Bronchial epithelial cell (primary cell): ENCODE measurements around the gene LZTR1. TPM values are rescaled to one million over a fixed set of nuclear protein-coding genes. Genes with fewer than 3 reads are reported as not detected.
A peak's percentile ranks its signal among the peaks of the same experiment; 100 is the strongest.

ENCODE experiments used
- DNase-seq: peaks from one replicate; pipeline ENCODE4 v3.0.0-alpha.2; 2010; ENCODE audit warnings: low read depth
- FAIRE-seq: peaks from 2 replicates; lab custom pipeline; 2011; peaks lifted over from hg19 to GRCh38; lab: Jason Lieb, UNC
- H3K27me3 ChIP-seq: 2 replicates; pipeline ENCODE4 v1.5.1; 2011; ENCODE audit warnings: low read length; ENCODE audit not compliant: control insufficient read depth, insufficient read depth
- H3K36me3 ChIP-seq: 2 replicates; pipeline ENCODE4 v1.5.1; 2011; ENCODE audit warnings: low read length; ENCODE audit not compliant: control insufficient read depth, insufficient read depth
- H3K4me3 ChIP-seq: 2 replicates; pipeline ENCODE4 v1.5.1; 2011; ENCODE audit warnings: mild to moderate bottlenecking, low read depth, low read length, control low read depth
- CTCF ChIP-seq: IDR thresholded peaks from 2 replicates; pipeline ENCODE4 v1.5.1; 2011; ENCODE audit warnings: mild to moderate bottlenecking, moderate library complexity, low read length, control low read depth, inconsistent platforms; ENCODE audit not compliant: insufficient read depth, severe bottlenecking
- total RNA-seq: library from RNA; depleted of rRNA; stranded (reverse); fragments of >200 nt; gene quantifications from 2 replicates; pipeline ENCODE4 v1.2.1, GENCODE V29; 2014

LZTR1 gene
- total RNA-seq, 1 donor from 2014 or later: 14.7 TPM

GRCh38 chr22:20975541-20976290 lies 6.4 kb upstream of the LZTR1 start:
- no peaks in the 10 kb centered on the region for H3K36me3 ChIP-seq
- no peaks in the 10 kb centered on the region for H3K27me3 ChIP-seq
- DNase-seq (no peak), FAIRE-seq (no peak)
- TF ChIP-seq CTCF: no peak
- no peak overlapping the region for H3K4me3 ChIP-seq

- H3K27me3 ChIP-seq: no peaks in the 10 kb centered on the region
- peak; percentile 32 for FAIRE-seq
Measured at GRCh38 chr22:20976291-20976877, 5.7 kb upstream of the LZTR1 start.

GRCh38 chr22:20977019-20977418 lies 5.1 kb upstream of the LZTR1 start:
- Histone ChIP-seq H3K4me3 (no peak overlapping the region), H3K36me3 (no peaks in the 10 kb centered on the region), H3K27me3 (no peaks in the 10 kb centered on the region)
- no peak for TF ChIP-seq CTCF
- FAIRE-seq: no peak
- no peak for DNase-seq

More at GRCh38 chr22:20976291-20976877, 5.7 kb upstream of the LZTR1 start:
- Histone ChIP-seq H3K4me3 (no peak overlapping the region), H3K36me3 (no peaks in the 10 kb centered on the region)
- no peak for TF ChIP-seq CTCF
- DNase-seq: no peak

- Histone ChIP-seq H3K27me3 (no peaks in the 10 kb centered on the region), H3K36me3 (no peaks in the 10 kb centered on the region), H3K4me3 (no peak overlapping the region)
- FAIRE-seq (no peak), DNase-seq (no peak)
- TF ChIP-seq CTCF: no peak
Measured at GRCh38 chr22:20977516-20978170, 4.5 kb upstream of the LZTR1 start.

GRCh38 chr22:20978419-20978818 lies 3.7 kb upstream of the LZTR1 start:
- Histone ChIP-seq H3K36me3 (no peaks in the 10 kb centered on the region), H3K4me3 (no peak overlapping the region), H3K27me3 (no peaks in the 10 kb centered on the region)
- no peak for FAIRE-seq
- no peak for DNase-seq
- no peak for TF ChIP-seq CTCF
